Measurements from ENCODE around the gene MCF2L2.

Gene MCF2L2

DNA sequence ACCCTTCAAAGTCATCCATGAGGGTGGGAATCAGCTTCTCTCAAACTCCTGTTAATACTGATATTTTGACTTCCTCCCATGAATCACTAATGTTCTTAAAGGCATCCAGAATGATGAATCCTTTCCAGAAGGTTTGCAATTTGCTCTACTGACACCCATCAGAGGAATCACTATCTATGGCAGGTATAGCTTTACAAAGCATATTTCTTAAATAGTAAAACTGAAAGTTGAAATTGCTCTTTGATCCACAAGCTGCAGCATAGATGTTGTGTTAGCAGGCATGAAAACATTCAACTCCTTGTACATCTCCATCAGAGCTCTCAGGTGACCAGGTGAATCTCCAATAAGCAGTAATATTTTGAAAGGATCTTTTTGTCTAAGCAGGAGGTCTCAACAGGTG is 109.0 kb downstream of the MCF2L2 start:
- Histone ChIP-seq H3K36me3 (ENCODE audit: insufficient read depth, insufficient read length, low read length) (no peaks in the 10 kb centered on the region), H3K9ac (ENCODE audit: insufficient read length, low read depth) (no peak overlapping the region), H3K27me3 (ENCODE audit: insufficient read depth, insufficient read length) (no peaks in the 10 kb centered on the region), H3K4me3 (ENCODE audit: insufficient read length, low read depth) (no peak overlapping the region), H3K9me3 (ENCODE audit: insufficient read depth, low read length) (no peaks in the 10 kb centered on the region), H3K4me1 (ENCODE audit: insufficient read depth, insufficient read length) (peaks cover 3% of the 10 kb centered on the region)
- DNase-seq (ENCODE audit: low read depth, low spot score): no peak
- TF ChIP-seq SUZ12 (IDR thresholded peaks at IDR 0.05; ENCODE audit: extremely low read depth, insufficient read depth, insufficient read length): no peak
- TF ChIP-seq YY1 (IDR thresholded peaks at IDR 0.05; ENCODE audit: insufficient read depth, insufficient read length): no peak
- no peak for TF ChIP-seq ZNF274 (IDR thresholded peaks at IDR 0.05; ENCODE audit: low read depth, low read length)

DNA sequence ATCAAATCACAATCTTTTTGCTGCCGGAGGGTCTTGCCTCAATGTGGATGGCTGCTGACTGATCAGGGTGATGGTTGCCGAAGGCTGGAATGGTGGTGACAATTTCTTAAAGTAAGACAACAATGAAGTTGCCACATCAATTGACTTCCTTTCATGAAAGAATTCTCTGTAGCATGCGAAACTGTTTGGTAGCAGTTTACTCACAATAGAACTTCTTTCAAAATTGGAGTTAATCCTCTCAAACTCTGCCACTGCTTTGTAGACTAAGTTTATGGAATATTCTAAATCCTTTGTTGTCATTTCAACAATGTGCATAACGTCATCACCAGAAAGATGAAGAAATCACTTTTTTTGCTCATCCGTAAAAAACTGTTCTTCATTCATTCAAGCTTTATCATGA is 109.5 kb downstream of the MCF2L2 start:
- no peaks in the 10 kb centered on the region for H3K27me3 ChIP-seq (ENCODE audit: insufficient read depth, insufficient read length)
- H3K9ac ChIP-seq (ENCODE audit: insufficient read length, low read depth): no peak overlapping the region
- H3K9me3 ChIP-seq (ENCODE audit: insufficient read depth, low read length): no peaks in the 10 kb centered on the region
- no peak for DNase-seq (ENCODE audit: low read depth, low spot score)
- TF ChIP-seq ZNF274 (IDR thresholded peaks at IDR 0.05; ENCODE audit: low read depth, low read length) (no peak), SUZ12 (IDR thresholded peaks at IDR 0.05; ENCODE audit: extremely low read depth, insufficient read depth, insufficient read length) (no peak), YY1 (IDR thresholded peaks at IDR 0.05; ENCODE audit: insufficient read depth, insufficient read length) (no peak)
- H3K36me3 ChIP-seq (ENCODE audit: insufficient read depth, insufficient read length, low read length): no peaks in the 10 kb centered on the region
- H3K4me3 ChIP-seq (ENCODE audit: insufficient read length, low read depth): no peak overlapping the region
- peaks cover 3% of the 10 kb centered on the region for H3K4me1 ChIP-seq (ENCODE audit: insufficient read depth, insufficient read length)

DNA sequence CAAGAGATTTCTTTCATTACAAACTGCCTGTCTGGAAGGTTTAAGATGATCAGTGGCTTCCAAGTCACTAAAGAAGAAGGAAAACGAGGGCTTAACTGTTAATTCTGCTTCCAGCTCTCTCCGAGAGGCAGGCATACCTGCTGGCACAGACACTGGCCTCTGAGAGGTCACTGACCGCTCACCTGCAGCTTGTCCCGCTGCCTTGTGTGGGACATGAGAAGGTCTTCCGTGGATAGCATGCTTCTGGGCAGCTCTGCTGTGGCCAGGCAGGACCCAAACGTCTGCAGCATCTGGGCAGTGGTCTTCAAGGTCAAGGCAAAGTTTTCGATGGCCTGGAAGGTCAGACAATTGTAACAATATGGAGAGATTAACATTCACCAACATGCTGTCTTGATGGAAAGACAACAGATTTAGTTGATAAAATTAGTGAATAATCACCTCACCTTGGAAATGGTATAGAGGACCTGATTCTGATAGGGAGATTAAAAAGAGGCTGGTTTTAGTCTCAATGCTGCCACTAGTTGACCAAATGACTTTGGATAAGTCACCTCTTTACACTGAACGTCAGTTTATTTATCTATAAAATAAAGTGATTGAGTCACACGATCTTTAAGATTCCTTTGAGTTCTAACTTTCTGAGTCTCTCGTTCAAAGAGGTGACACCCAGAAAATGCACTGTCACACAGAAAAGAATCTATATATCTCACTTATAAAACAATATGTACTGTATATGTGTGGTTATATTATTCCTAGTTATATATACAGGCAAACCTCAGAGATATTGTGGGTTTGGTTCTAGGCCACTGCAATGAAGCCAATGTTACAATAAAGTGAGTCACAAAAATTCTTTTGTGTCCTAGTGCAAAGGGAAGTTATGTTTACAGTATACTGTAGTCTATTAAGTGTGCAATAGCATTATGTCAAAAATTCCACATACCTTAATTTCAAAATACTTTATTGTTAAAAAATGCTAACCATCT is 110.2 kb downstream of the MCF2L2 start:
- DNase-seq (ENCODE audit: low read depth, low spot score): no peak

DNA sequence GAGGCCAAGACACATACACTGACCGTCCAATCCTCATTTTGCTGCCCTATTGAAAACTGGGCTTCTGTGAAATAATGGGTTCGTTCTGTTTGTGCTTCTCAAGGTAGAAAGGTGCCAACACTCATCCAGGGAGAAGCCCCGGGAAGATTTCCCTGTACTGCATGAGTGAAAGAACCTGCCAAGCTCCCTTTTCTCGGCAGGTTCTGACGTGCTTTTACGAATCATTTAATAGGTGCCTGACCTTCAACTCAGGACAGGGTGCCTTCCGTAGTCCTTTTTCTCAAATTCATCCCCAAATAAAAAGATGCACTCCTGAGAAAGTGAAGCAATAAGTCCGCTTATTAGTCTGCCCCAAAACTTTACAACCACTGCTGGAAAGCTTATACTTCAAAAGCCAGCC is 111.1 kb downstream of the MCF2L2 start:
- Histone ChIP-seq H3K27me3 (ENCODE audit: insufficient read depth, insufficient read length) (no peaks in the 10 kb centered on the region), H3K36me3 (ENCODE audit: insufficient read depth, insufficient read length, low read length) (no peaks in the 10 kb centered on the region), H3K4me1 (ENCODE audit: insufficient read depth, insufficient read length) (peaks cover 3% of the 10 kb centered on the region), H3K4me3 (ENCODE audit: insufficient read length, low read depth) (no peak overlapping the region), H3K9ac (ENCODE audit: insufficient read length, low read depth) (no peak overlapping the region), H3K9me3 (ENCODE audit: insufficient read depth, low read length) (no peaks in the 10 kb centered on the region)
- TF ChIP-seq ZNF274 (IDR thresholded peaks at IDR 0.05; ENCODE audit: low read depth, low read length) (no peak), SUZ12 (IDR thresholded peaks at IDR 0.05; ENCODE audit: extremely low read depth, insufficient read depth, insufficient read length) (no peak), YY1 (IDR thresholded peaks at IDR 0.05; ENCODE audit: insufficient read depth, insufficient read length) (no peak)
- no peak for DNase-seq (ENCODE audit: low read depth, low spot score)

More for the DNA sequence above, 110.2 kb downstream of the MCF2L2 start:
- H3K4me3 ChIP-seq (ENCODE audit: insufficient read length, low read depth): no peak overlapping the region
- H3K36me3 ChIP-seq (ENCODE audit: insufficient read depth, insufficient read length, low read length): no peaks in the 10 kb centered on the region
- no peaks in the 10 kb centered on the region for H3K27me3 ChIP-seq (ENCODE audit: insufficient read depth, insufficient read length)
- H3K4me1 ChIP-seq (ENCODE audit: insufficient read depth, insufficient read length): peaks cover 3% of the 10 kb centered on the region
- TF ChIP-seq ZNF274 (IDR thresholded peaks at IDR 0.05; ENCODE audit: low read depth, low read length): no peak
- no peak for TF ChIP-seq YY1 (IDR thresholded peaks at IDR 0.05; ENCODE audit: insufficient read depth, insufficient read length)
- no peak for TF ChIP-seq SUZ12 (IDR thresholded peaks at IDR 0.05; ENCODE audit: extremely low read depth, insufficient read depth, insufficient read length)
- H3K9ac ChIP-seq (ENCODE audit: insufficient read length, low read depth): no peak overlapping the region
- H3K9me3 ChIP-seq (ENCODE audit: insufficient read depth, low read length): no peaks in the 10 kb centered on the region

DNA sequence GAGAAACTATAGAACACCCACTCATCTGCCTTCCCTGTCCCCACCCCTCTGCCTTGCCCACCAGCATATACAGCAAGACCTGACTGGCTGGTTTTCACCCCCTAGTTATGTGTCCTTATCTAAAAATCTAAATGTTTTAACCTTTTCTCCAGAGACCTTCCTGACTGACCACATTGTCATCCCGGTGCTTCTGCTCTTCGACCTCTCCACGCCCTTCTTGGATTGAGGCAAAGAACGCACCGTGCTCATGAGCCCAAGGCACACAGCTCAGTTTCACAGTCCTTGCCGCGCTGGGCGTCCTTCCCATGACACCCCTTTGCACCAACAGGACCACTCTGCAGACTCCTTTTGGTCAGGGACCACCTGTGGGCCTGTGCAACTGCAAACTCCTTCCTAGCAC is 112.7 kb downstream of the MCF2L2 start:
- TF ChIP-seq SUZ12 (IDR thresholded peaks at IDR 0.05; ENCODE audit: extremely low read depth, insufficient read depth, insufficient read length): no peak
- no peak for TF ChIP-seq YY1 (IDR thresholded peaks at IDR 0.05; ENCODE audit: insufficient read depth, insufficient read length)
- DNase-seq (ENCODE audit: low read depth, low spot score): no peak
- no peak overlapping the region for H3K4me3 ChIP-seq (ENCODE audit: insufficient read length, low read depth)

DNA sequence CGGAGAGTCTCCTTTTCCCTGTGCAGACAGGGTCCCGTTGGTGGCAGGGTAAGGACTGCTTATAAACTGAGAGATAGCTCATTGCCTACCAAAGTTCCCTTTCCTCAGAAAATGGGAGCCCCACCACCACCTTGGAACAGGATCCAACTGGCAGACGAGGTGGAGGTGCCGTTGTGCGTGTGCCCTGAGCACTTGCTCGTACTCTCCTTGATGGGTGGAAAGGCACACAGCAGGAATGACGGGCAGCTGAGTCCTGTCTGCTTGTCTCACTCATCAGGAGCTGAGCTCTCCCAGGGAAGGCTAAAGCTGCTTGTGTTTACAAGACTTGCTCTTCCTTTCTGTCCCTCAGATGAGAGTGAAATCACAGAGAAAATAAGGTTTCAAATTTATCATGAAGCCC is 114.7 kb downstream of the MCF2L2 start:
- TF ChIP-seq SUZ12 (IDR thresholded peaks at IDR 0.05; ENCODE audit: extremely low read depth, insufficient read depth, insufficient read length): no peak
- TF ChIP-seq ZNF274 (IDR thresholded peaks at IDR 0.05; ENCODE audit: low read depth, low read length): no peak
- no peak for TF ChIP-seq YY1 (IDR thresholded peaks at IDR 0.05; ENCODE audit: insufficient read depth, insufficient read length)
- Histone ChIP-seq H3K9me3 (ENCODE audit: insufficient read depth, low read length) (no peaks in the 10 kb centered on the region), H3K4me3 (ENCODE audit: insufficient read length, low read depth) (no peak overlapping the region), H3K27me3 (ENCODE audit: insufficient read depth, insufficient read length) (no peaks in the 10 kb centered on the region), H3K4me1 (ENCODE audit: insufficient read depth, insufficient read length) (peaks cover 3% of the 10 kb centered on the region), H3K36me3 (ENCODE audit: insufficient read depth, insufficient read length, low read length) (no peaks in the 10 kb centered on the region), H3K9ac (ENCODE audit: insufficient read length, low read depth) (no peak overlapping the region)
- DNase-seq (ENCODE audit: low read depth, low spot score): no peak

More for the DNA sequence above, 112.7 kb downstream of the MCF2L2 start:
- Histone ChIP-seq H3K27me3 (ENCODE audit: insufficient read depth, insufficient read length) (no peaks in the 10 kb centered on the region), H3K9me3 (ENCODE audit: insufficient read depth, low read length) (no peaks in the 10 kb centered on the region), H3K4me1 (ENCODE audit: insufficient read depth, insufficient read length) (peaks cover 3% of the 10 kb centered on the region), H3K9ac (ENCODE audit: insufficient read length, low read depth) (no peak overlapping the region), H3K36me3 (ENCODE audit: insufficient read depth, insufficient read length, low read length) (no peaks in the 10 kb centered on the region)

DNA sequence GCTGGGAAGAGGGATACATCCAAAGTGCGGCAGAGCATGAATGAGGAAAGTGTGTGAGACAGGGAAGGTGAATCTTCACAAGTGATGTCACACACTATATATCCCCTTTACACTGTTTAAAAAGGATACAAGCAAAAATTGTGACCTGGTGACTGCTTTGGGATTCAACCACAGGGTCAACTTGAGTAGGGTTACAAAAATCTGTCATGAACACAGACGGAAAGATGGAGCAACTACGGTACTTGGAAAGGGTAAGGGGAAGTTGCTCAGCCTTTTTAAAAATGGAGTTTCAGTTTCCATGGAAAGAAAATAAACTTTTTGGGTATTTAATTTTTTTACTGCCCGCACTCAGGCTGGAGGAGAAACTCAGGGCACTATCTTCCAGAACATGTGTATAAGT is 115.1 kb downstream of the MCF2L2 start:
- TF ChIP-seq SUZ12 (IDR thresholded peaks at IDR 0.05; ENCODE audit: extremely low read depth, insufficient read depth, insufficient read length) (no peak), YY1 (IDR thresholded peaks at IDR 0.05; ENCODE audit: insufficient read depth, insufficient read length) (no peak), ZNF274 (IDR thresholded peaks at IDR 0.05; ENCODE audit: low read depth, low read length) (no peak)
- Histone ChIP-seq H3K4me3 (ENCODE audit: insufficient read length, low read depth) (no peak overlapping the region), H3K9ac (ENCODE audit: insufficient read length, low read depth) (no peak overlapping the region), H3K27me3 (ENCODE audit: insufficient read depth, insufficient read length) (no peaks in the 10 kb centered on the region), H3K36me3 (ENCODE audit: insufficient read depth, insufficient read length, low read length) (no peaks in the 10 kb centered on the region), H3K4me1 (ENCODE audit: insufficient read depth, insufficient read length) (peaks cover 3% of the 10 kb centered on the region), H3K9me3 (ENCODE audit: insufficient read depth, low read length) (no peaks in the 10 kb centered on the region)
- DNase-seq (ENCODE audit: low read depth, low spot score): no peak

Data from NT2/D1 (cell line).